Natural killer cell (primary cell): Measurements from ENCODE around the gene CSAD. TPM values are rescaled to one million over a fixed set of nuclear protein-coding genes. Genes with fewer than 3 reads are reported as not detected.
"Not testable (repeated sequence)": the region's sequence is repeated elsewhere in the genome, so short reads cannot be mapped to it uniquely, and the experiment has no call there.

Experiments
- ATAC-seq, 3 donors: fragments of 150-1000 bp in 2 of 3; fragments of 200-7000 bp in 1 of 3; cut with Tn5 transposase; 1 replicate in 1 of 3; 2 replicates in 2 of 3; pipeline ENCODE4 v1.10.0; 2021; ENCODE audit warnings: mild to moderate bottlenecking in 2 of 3, moderate library complexity in 2 of 3
- DNase-seq, 2 donors: peaks; one replicate each; pipeline versions ENCODE4 v3.0.0 to v3.0.0-alpha.2; 2013 to 2021; ENCODE audit warnings: mixed read lengths in 1 of 2
- H3K27ac ChIP-seq: one replicate; pipeline ENCODE4 v1.5.1; 2013; ENCODE audit warnings: mild to moderate bottlenecking, low read length
- H3K27me3 ChIP-seq: one replicate; pipeline ENCODE4 v1.6.1; 2013; ENCODE audit warnings: low read length; ENCODE audit not compliant: control insufficient read depth, insufficient read depth
- H3K36me3 ChIP-seq: one replicate; pipeline ENCODE4 v1.6.1; 2013; ENCODE audit warnings: low read length; ENCODE audit not compliant: control insufficient read depth, insufficient read depth
- H3K4me1 ChIP-seq: one replicate; pipeline ENCODE4 v1.6.1; 2013; ENCODE audit warnings: low read length; ENCODE audit not compliant: control insufficient read depth, insufficient read depth
- H3K4me3 ChIP-seq: one replicate; pipeline ENCODE4 v1.5.1; 2013; ENCODE audit warnings: low read length
- H3K9me3 ChIP-seq: one replicate; pipeline ENCODE4 v1.6.1; 2013; ENCODE audit warnings: low read length; ENCODE audit not compliant: control insufficient read depth, insufficient read depth
- H3K27ac Mint-ChIP-seq, 2 donors: one replicate each; pipeline ENCODE4 v1.8.0; 2022; ENCODE audit warnings: mild to moderate bottlenecking in 2 of 2, mixed read lengths in 2 of 2, moderate library complexity in 1 of 2
- H3K27me3 Mint-ChIP-seq, 2 donors: one replicate each; pipeline ENCODE4 v1.8.0; 2022; ENCODE audit warnings: low read depth in 2 of 2, mixed read lengths in 2 of 2
- H3K36me3 Mint-ChIP-seq: one replicate; pipeline ENCODE4 v1.8.0; 2022; ENCODE audit warnings: mixed read lengths
- H3K4me1 Mint-ChIP-seq, 2 donors: one replicate each; pipeline ENCODE4 v1.8.0; 2022; ENCODE audit warnings: mixed read lengths in 2 of 2
- H3K4me3 Mint-ChIP-seq: one replicate; pipeline ENCODE4 v1.8.0; 2022; ENCODE audit warnings: mild to moderate bottlenecking, moderate library complexity, mixed read lengths
- H3K9me3 Mint-ChIP-seq, 2 donors: one replicate each; pipeline ENCODE4 v1.8.0; 2022; ENCODE audit warnings: mixed read lengths in 2 of 2
- WGBS: methylation state at CpG from one replicate; pipeline ENCODE4 v1.1.7; 2013; ENCODE audit warnings: missing lambda C conversion rate; ENCODE audit not compliant: insufficient coverage; 5-methylcytosine and 5-hydroxymethylcytosine counted together
- intact Hi-C: fragments of 100-400 bp; cut with micrococcal nuclease; formaldehyde crosslinking; loops from one replicate; pipeline ENCODE4 v1.14.2; 2022
- total RNA-seq, 4 donors: library from RNA; stranded (reverse); fragments of 120-200 nt in 1 of 4; gene quantifications; one replicate each; pipeline versions ENCODE4 v1.2.3 to v1.2.4, GENCODE V29; 2013 to 2022
- TF ChIP-seq, protein P1 (sequence below): fragments of 200-600 bp; IDR thresholded peaks from one replicate; pipeline ENCODE4 v1.8.0; 2022; ENCODE audit warnings: antibody characterized with exemption

Gene CSAD
- total RNA-seq, 3 donors from 2014 or later (not counting 1 experiment from before 2014, with no cell fraction given) = 50.8 to 54.4 (median 53.0) TPM

- H3K4me1 ChIP-seq = peaks cover 20% of the 10 kb centered on the region
- H3K27ac ChIP-seq = no peak overlapping the region
- DNase-seq (peak in 1 of 2 donors; percentile 17), ATAC-seq (no peak)
- H3K9me3 ChIP-seq = no peaks in the 10 kb centered on the region
- peak overlapping the region; percentile 93 to 97 for H3K27ac Mint-ChIP-seq
- no peaks in the 10 kb centered on the region for H3K27me3 Mint-ChIP-seq
- peaks cover 42% of the 10 kb centered on the region for H3K36me3 ChIP-seq
- H3K36me3 Mint-ChIP-seq = no peaks in the 10 kb centered on the region
- no peak overlapping the region for H3K4me3 ChIP-seq
- no peaks in the 10 kb centered on the region for H3K27me3 ChIP-seq
- TF ChIP-seq, protein P1, sequence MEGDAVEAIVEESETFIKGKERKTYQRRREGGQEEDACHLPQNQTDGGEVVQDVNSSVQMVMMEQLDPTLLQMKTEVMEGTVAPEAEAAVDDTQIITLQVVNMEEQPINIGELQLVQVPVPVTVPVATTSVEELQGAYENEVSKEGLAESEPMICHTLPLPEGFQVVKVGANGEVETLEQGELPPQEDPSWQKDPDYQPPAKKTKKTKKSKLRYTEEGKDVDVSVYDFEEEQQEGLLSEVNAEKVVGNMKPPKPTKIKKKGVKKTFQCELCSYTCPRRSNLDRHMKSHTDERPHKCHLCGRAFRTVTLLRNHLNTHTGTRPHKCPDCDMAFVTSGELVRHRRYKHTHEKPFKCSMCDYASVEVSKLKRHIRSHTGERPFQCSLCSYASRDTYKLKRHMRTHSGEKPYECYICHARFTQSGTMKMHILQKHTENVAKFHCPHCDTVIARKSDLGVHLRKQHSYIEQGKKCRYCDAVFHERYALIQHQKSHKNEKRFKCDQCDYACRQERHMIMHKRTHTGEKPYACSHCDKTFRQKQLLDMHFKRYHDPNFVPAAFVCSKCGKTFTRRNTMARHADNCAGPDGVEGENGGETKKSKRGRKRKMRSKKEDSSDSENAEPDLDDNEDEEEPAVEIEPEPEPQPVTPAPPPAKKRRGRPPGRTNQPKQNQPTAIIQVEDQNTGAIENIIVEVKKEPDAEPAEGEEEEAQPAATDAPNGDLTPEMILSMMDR = no peak
- H3K4me1 Mint-ChIP-seq = peaks cover 34 to 56% of the 10 kb centered on the region in 2 donors
- 98% methylated on average over 2 of the region's 2 CpGs for WGBS
- H3K9me3 Mint-ChIP-seq = no peaks in the 10 kb centered on the region
- peak overlapping the region; percentile 95 for H3K4me3 Mint-ChIP-seq
- intact Hi-C loops = loop anchor here (2.0 kb wide), 1 partner anchor 19 kb away; no protein-coding TSS in a partner anchor
Measured at GRCh38 chr12:53181935-53182334, 1.2 kb upstream of the CSAD start.

GRCh38 chr12:53180931-53181645, 363 bp upstream of the CSAD start:
- DNase-seq (peak; percentile 60 to 91), ATAC-seq (peak; percentile 37 to 63 (median 49))
- H3K36me3 ChIP-seq = peaks cover 33% of the 10 kb centered on the region
- peak overlapping the region; percentile 91 for H3K27ac ChIP-seq
- H3K4me3 ChIP-seq = peak overlapping the region; percentile 74
- Mint-ChIP-seq H3K4me3 (peak overlapping the region; percentile 95), H3K27me3 (no peaks in the 10 kb centered on the region), H3K4me1 (peaks cover 34 to 51% of the 10 kb centered on the region in 2 donors), H3K27ac (peak overlapping the region; percentile 93 to 97), H3K36me3 (no peaks in the 10 kb centered on the region), H3K9me3 (no peaks in the 10 kb centered on the region)
- H3K4me1 ChIP-seq = peaks cover 20% of the 10 kb centered on the region
- TF ChIP-seq, protein P1 = no peak
- intact Hi-C loops = loop anchor here (1.0 to 2.0 kb wide), 3 partner anchors 20 to 140 kb away; partner anchors contain the start of gene AAAS
- no peaks in the 10 kb centered on the region for H3K27me3 ChIP-seq
- no peaks in the 10 kb centered on the region for H3K9me3 ChIP-seq
- WGBS = under 1% methylated on average over 57 of the region's 57 CpGs

- DNase-seq (no peak), ATAC-seq (peak; percentile 3 to 8 (median 4))
- intact Hi-C loops = loop anchor here (1.0 to 2.0 kb wide), 3 partner anchors 21 to 142 kb away; partner anchors contain the start of gene AAAS
- Histone ChIP-seq H3K4me1 (peaks cover 20% of the 10 kb centered on the region), H3K27me3 (no peaks in the 10 kb centered on the region), H3K9me3 (no peaks in the 10 kb centered on the region), H3K4me3 (peak overlapping the region; percentile 74), H3K27ac (peak overlapping the region; percentile 91), H3K36me3 (peaks cover 20% of the 10 kb centered on the region)
- H3K36me3 Mint-ChIP-seq = no peaks in the 10 kb centered on the region
- H3K4me1 Mint-ChIP-seq = peaks cover 34 to 49% of the 10 kb centered on the region in 2 donors
- H3K4me3 Mint-ChIP-seq = peak overlapping the region; percentile 89
- WGBS = 16% methylated on average over 12 of the region's 12 CpGs
- no peaks in the 10 kb centered on the region for H3K27me3 Mint-ChIP-seq
- TF ChIP-seq, protein P1 = no peak
- peak overlapping the region; percentile 93 to 97 for H3K27ac Mint-ChIP-seq
- H3K9me3 Mint-ChIP-seq = no peaks in the 10 kb centered on the region
Measured at GRCh38 chr12:53179687-53180219, 972 bp downstream of the CSAD start.

DNA sequence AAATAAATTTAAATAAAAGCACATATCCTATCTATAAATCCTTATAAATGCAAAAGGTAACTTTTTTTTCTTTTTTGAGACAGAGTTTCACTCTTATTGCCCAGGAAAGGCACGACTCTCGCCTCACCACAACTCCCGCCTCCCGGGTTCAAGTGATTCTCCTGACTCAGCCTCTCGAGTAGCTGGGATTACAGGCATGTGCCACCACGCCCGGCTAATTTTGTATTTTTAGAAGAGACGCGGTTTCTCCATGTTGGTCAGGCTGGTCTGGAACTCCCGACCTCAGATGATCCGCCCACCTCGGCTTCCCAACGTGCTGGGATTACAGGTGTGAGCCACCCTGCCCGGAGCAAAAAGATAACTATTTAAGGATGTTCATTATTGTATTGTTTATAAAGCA, 1.9 kb downstream of the CSAD start:
- ATAC-seq, H3K9me3 ChIP-seq, intact Hi-C loops, H3K4me3 ChIP-seq, H3K27ac ChIP-seq, H3K36me3 Mint-ChIP-seq, DNase-seq, H3K9me3 Mint-ChIP-seq, H3K27me3 ChIP-seq, H3K27me3 Mint-ChIP-seq: not testable (repeated sequence)
- Histone ChIP-seq H3K36me3 (peaks cover 14% of the 10 kb centered on the region), H3K4me1 (peaks cover 20% of the 10 kb centered on the region)
- Mint-ChIP-seq H3K4me3 (peak overlapping the region; percentile 89), H3K4me1 (peaks cover 34 to 43% of the 10 kb centered on the region in 2 donors), H3K27ac (peak overlapping the region; percentile 93 to 97)
- 95% methylated on average over 14 of the region's 14 CpGs for WGBS

- H3K4me3 Mint-ChIP-seq, H3K27me3 Mint-ChIP-seq, ATAC-seq, H3K4me3 ChIP-seq, H3K9me3 ChIP-seq, H3K27me3 ChIP-seq, H3K36me3 Mint-ChIP-seq, DNase-seq, H3K27ac ChIP-seq, intact Hi-C loops, H3K9me3 Mint-ChIP-seq, H3K36me3 ChIP-seq, H3K27ac Mint-ChIP-seq: not testable (repeated sequence)
- WGBS = 92% methylated on average over 6 of the region's 6 CpGs
- peaks cover 27 to 32% of the 10 kb centered on the region in 2 donors for H3K4me1 Mint-ChIP-seq
- H3K4me1 ChIP-seq = peaks cover 20% of the 10 kb centered on the region
Measured at GRCh38 chr12:53177447-53177846, 3.3 kb downstream of the CSAD start.
